Thyroid gland (tissue), 4 donors: ENCODE measurements around the gene WDR75. TPM values are rescaled to one million over a fixed set of nuclear protein-coding genes. Genes with fewer than 3 reads are reported as not detected.
A peak's percentile ranks its signal among the peaks of the same experiment; 100 is the strongest.

Source experiments
- DNase-seq, 2 donors: peaks; one replicate each; pipeline ENCODE4 v3.0.0-alpha.2; 2019
- H3K27ac ChIP-seq, 3 donors: fragments of 200-600 bp; sonication (generic); 1 replicate in 2 of 3; 2 replicates in 1 of 3; pipeline ENCODE4 v1.5.1; 2016 to 2019; ENCODE audit warnings: mild to moderate bottlenecking in 1 of 3, moderate library complexity in 1 of 3
- H3K27me3 ChIP-seq: fragments of 200-600 bp; sonication (generic); one replicate; pipeline ENCODE4 v1.5.1; 2019
- H3K36me3 ChIP-seq, 2 donors: fragments of 200-600 bp; sonication (generic); one replicate each; pipeline ENCODE4 v1.5.1; 2016 to 2019
- H3K4me1 ChIP-seq, 2 donors: fragments of 200-600 bp; sonication (generic); one replicate each; pipeline ENCODE4 v1.5.1; 2017 to 2019
- H3K4me3 ChIP-seq, 3 donors: fragments of 200-600 bp; sonication (generic); replicated peaks in 1 of 3; 1 replicate in 2 of 3; 2 replicates in 1 of 3; pipeline ENCODE4 v1.5.1; 2016; ENCODE audit warnings: mild to moderate bottlenecking in 1 of 3
- H3K9me3 ChIP-seq: fragments of 200-600 bp; sonication (generic); one replicate; pipeline ENCODE4 v1.5.1; 2017
- CTCF ChIP-seq, 6 experiments: fragments of 200-600 bp in 3 of 6; fragments of 450-650 bp in 3 of 6; sonication (generic) in 3 of 6; IDR thresholded peaks; one replicate each; pipeline ENCODE4 v1.5.1; 2016 to 2019; ENCODE audit warnings: antibody characterized with exemption in 6 of 6, mild to moderate bottlenecking in 2 of 6, inconsistent platforms in 1 of 6, moderate library complexity in 1 of 6
- POLR2A ChIP-seq, 2 donors: fragments of 450-650 bp; IDR thresholded peaks; one replicate each; pipeline ENCODE4 v1.6.1; 2017; ENCODE audit warnings: antibody characterized with exemption in 2 of 2, mild to moderate bottlenecking in 2 of 2, moderate library complexity in 1 of 2
- WGBS, 2 donors: methylation state at CpG; one replicate each; pipeline ENCODE4 v1.1.5; 2017; 5-methylcytosine and 5-hydroxymethylcytosine counted together
- intact Hi-C: fragments of 100-400 bp; cut with DNase I; formaldehyde crosslinking; loops from one replicate; pipeline ENCODE4 v1.15.1; 2023
- total RNA-seq, 4 donors: library from RNA; depleted of rRNA; stranded (reverse); fragments of >200 nt; gene quantifications; one replicate each; pipeline ENCODE4 v1.2.3, GENCODE V29; 2016

Gene WDR75
- total RNA-seq, 4 donors from 2014 or later, result 23.0 to 75.2 (median 35.3) TPM

- no peak overlapping the region for H3K27ac ChIP-seq
- H3K4me1 ChIP-seq, result peaks cover 11 to 12% of the 10 kb centered on the region in 2 donors
These were observed 31.6 kb upstream of the WDR75 start for GRCh38 chr2:189409647-189410046.

GRCh38 chr2:189411860-189412259 lies 29.4 kb upstream of the WDR75 start:
- Histone ChIP-seq H3K27me3 (no peaks in the 10 kb centered on the region), H3K27ac (no peak overlapping the region), H3K9me3 (no peaks in the 10 kb centered on the region), H3K4me1 (peaks cover 11 to 12% of the 10 kb centered on the region in 2 donors), H3K36me3 (no peaks in the 10 kb centered on the region), H3K4me3 (no peak overlapping the region)
- 42 to 47% methylated on average over 5 of the region's 5 CpGs for WGBS, 2 donors
- intact Hi-C loops, result loop anchor here (5.0 to 10.0 kb wide), 3 partner anchors 125 to 887 kb away; no protein-coding TSS in a partner anchor
- DNase-seq, result no peak
- no peak for TF ChIP-seq POLR2A (IDR thresholded peaks at IDR 0.05)
- no peak for TF ChIP-seq CTCF (IDR thresholded peaks at IDR 0.05)

More at GRCh38 chr2:189409647-189410046, 31.6 kb upstream of the WDR75 start:
- Histone ChIP-seq H3K36me3 (no peaks in the 10 kb centered on the region), H3K27me3 (no peaks in the 10 kb centered on the region), H3K9me3 (no peaks in the 10 kb centered on the region), H3K4me3 (no peak overlapping the region)
- WGBS, 2 donors, result 86 to 89% methylated on average over 1 of the region's 1 CpG
- TF ChIP-seq CTCF (IDR thresholded peaks at IDR 0.05) (no peak), POLR2A (IDR thresholded peaks at IDR 0.05) (no peak)
- intact Hi-C loops, result loop anchor here (5.0 to 10.0 kb wide), 3 partner anchors 122 to 885 kb away; no protein-coding TSS in a partner anchor
- DNase-seq, result no peak

- Histone ChIP-seq H3K36me3 (no peaks in the 10 kb centered on the region), H3K27ac (no peak overlapping the region), H3K9me3 (no peaks in the 10 kb centered on the region), H3K27me3 (no peaks in the 10 kb centered on the region), H3K4me3 (no peak overlapping the region), H3K4me1 (peaks cover 8 to 9% of the 10 kb centered on the region in 2 donors)
- TF ChIP-seq CTCF (IDR thresholded peaks at IDR 0.05), result peak; percentile 33 to 81 (median 64)
- TF ChIP-seq POLR2A (IDR thresholded peaks at IDR 0.05), result no peak
- peak; percentile 13 to 32 for DNase-seq
- intact Hi-C loops, result loop anchor here (5.0 to 10.0 kb wide), 3 partner anchors 125 to 888 kb away; no protein-coding TSS in a partner anchor
- WGBS, 2 donors, result 33 to 38% methylated on average over 4 of the region's 4 CpGs
These were observed 28.8 kb upstream of the WDR75 start for GRCh38 chr2:189412330-189412953.

GRCh38 chr2:189413249-189413648 lies 28.0 kb upstream of the WDR75 start:
- H3K9me3 ChIP-seq, result no peaks in the 10 kb centered on the region
- no peak overlapping the region for H3K27ac ChIP-seq
- no peak overlapping the region for H3K4me3 ChIP-seq
- H3K36me3 ChIP-seq, result no peaks in the 10 kb centered on the region
- peaks cover 1% of the 10 kb centered on the region in 2 donors for H3K4me1 ChIP-seq
- H3K27me3 ChIP-seq, result no peaks in the 10 kb centered on the region
- WGBS, 2 donors, result 85 to 89% methylated on average over 4 of the region's 4 CpGs
- TF ChIP-seq CTCF (IDR thresholded peaks at IDR 0.05) (no peak), POLR2A (IDR thresholded peaks at IDR 0.05) (no peak)
- intact Hi-C loops, result loop anchor here (5.0 to 10.0 kb wide), 3 partner anchors 126 to 888 kb away; no protein-coding TSS in a partner anchor
- no peak for DNase-seq

GRCh38 chr2:189421644-189422043 lies 19.6 kb upstream of the WDR75 start:
- Histone ChIP-seq H3K27ac (no peak overlapping the region), H3K27me3 (no peaks in the 10 kb centered on the region), H3K36me3 (no peaks in the 10 kb centered on the region), H3K4me3 (no peak overlapping the region), H3K4me1 (no peaks in the 10 kb centered on the region), H3K9me3 (no peaks in the 10 kb centered on the region)
- peak; percentile 8 for DNase-seq
- WGBS, 2 donors, result 80 to 82% methylated on average over 1 of the region's 1 CpG
- no peak for TF ChIP-seq POLR2A (IDR thresholded peaks at IDR 0.05)
- no peak for TF ChIP-seq CTCF (IDR thresholded peaks at IDR 0.05)
- intact Hi-C loops, result no loop called here
